Thyroid gland (tissue), 4 donors: ENCODE data around the gene MMUT. TPM values are rescaled to one million over a fixed set of nuclear protein-coding genes. Genes with fewer than 3 reads are reported as not detected.

Experiments used
- DNase-seq, 2 donors: peaks; one replicate each; pipeline ENCODE4 v3.0.0-alpha.2; 2019
- H3K27ac ChIP-seq, 3 donors: fragments of 200-600 bp; sonication (generic); 1 replicate in 2 of 3; 2 replicates in 1 of 3; pipeline ENCODE4 v1.5.1; 2016 to 2019; ENCODE audit warnings: mild to moderate bottlenecking in 1 of 3, moderate library complexity in 1 of 3
- H3K27me3 ChIP-seq: fragments of 200-600 bp; sonication (generic); one replicate; pipeline ENCODE4 v1.5.1; 2019
- H3K36me3 ChIP-seq, 2 donors: fragments of 200-600 bp; sonication (generic); one replicate each; pipeline ENCODE4 v1.5.1; 2016 to 2019
- H3K4me1 ChIP-seq, 2 donors: fragments of 200-600 bp; sonication (generic); one replicate each; pipeline ENCODE4 v1.5.1; 2017 to 2019
- H3K4me3 ChIP-seq, 3 donors: fragments of 200-600 bp; sonication (generic); replicated peaks in 1 of 3; 1 replicate in 2 of 3; 2 replicates in 1 of 3; pipeline ENCODE4 v1.5.1; 2016; ENCODE audit warnings: mild to moderate bottlenecking in 1 of 3
- H3K9me3 ChIP-seq: fragments of 200-600 bp; sonication (generic); one replicate; pipeline ENCODE4 v1.5.1; 2017
- POLR2A ChIP-seq, 2 donors: fragments of 450-650 bp; IDR thresholded peaks; one replicate each; pipeline ENCODE4 v1.6.1; 2017; ENCODE audit warnings: antibody characterized with exemption in 2 of 2, mild to moderate bottlenecking in 2 of 2, moderate library complexity in 1 of 2
- WGBS, 2 donors: methylation state at CpG; one replicate each; pipeline ENCODE4 v1.1.5; 2017; 5-methylcytosine and 5-hydroxymethylcytosine counted together
- intact Hi-C: fragments of 100-400 bp; cut with DNase I; formaldehyde crosslinking; loops from one replicate; pipeline ENCODE4 v1.15.1; 2023
- total RNA-seq, 4 donors: library from RNA; depleted of rRNA; stranded (reverse); fragments of >200 nt; gene quantifications; one replicate each; pipeline ENCODE4 v1.2.3, GENCODE V29; 2016
- TF ChIP-seq, protein P1 (sequence below), 6 experiments: fragments of 200-600 bp in 3 of 6; fragments of 450-650 bp in 3 of 6; sonication (generic) in 3 of 6; IDR thresholded peaks; one replicate each; pipeline ENCODE4 v1.5.1; 2016 to 2019; ENCODE audit warnings: antibody characterized with exemption in 6 of 6, mild to moderate bottlenecking in 2 of 6, inconsistent platforms in 1 of 6, moderate library complexity in 1 of 6

Gene MMUT
- 10 to 100 TPM; 15.3 to 26.7 (median 20.9) TPM for total RNA-seq

DNA sequence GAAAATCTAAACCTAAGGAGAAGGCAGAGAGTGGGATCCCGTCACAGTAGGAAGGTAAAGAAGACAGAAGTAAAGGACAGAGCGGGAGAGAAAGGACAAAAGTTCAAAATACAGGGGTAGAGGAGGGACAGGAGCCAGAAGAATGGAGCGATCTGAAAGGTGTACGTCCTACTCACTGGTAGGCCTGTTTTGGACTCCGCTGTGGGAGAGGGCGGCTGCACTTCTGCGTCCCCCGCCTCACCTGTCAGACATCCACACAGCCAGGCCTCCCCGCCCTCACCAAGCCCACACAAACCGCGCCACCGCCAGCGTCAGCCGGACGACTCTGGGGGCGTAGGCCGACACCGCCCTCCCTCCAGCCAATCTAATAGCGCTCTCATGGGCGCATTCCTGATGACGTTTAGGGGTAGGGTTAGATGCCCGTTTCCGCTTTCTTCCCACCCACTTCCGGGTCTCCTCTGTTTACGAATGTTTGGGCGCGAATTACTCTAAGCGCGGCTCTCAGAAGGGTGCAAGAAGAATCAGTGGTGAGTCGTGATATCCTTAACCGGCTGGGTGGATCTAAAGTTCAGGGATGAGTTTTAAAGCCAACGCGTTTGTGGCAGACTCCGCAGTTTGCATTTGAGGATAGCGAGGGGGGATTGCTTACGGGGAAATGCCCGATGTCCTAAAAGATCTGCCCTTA lies at the start of gene MMUT, which contains the start of gene CENPQ:
Gene MMUT (minus strand): TSS at position 327 of the 685 bp plus-strand sequence. CDS start 3,787 bp downstream, outside the sequence.
Gene CENPQ (plus strand): TSS at position 444 of the 685 bp plus-strand sequence. CDS start 6,807 bp downstream, outside the sequence.
- Histone ChIP-seq H3K4me1 (peaks cover 18% of the 10 kb centered on the region in 2 donors), H3K36me3 (no peaks in the 10 kb centered on the region), H3K4me3 (peak within 1 kb of the TSS; percentile 57 to 82 (median 80)), H3K27me3 (no peaks in the 10 kb centered on the region), H3K9me3 (no peaks in the 10 kb centered on the region), H3K27ac (peak within 1 kb of the TSS; percentile 4 to 81 (median 59))
- intact Hi-C loops, result no loop called here
- peak; percentile 94 to 95 for DNase-seq
- WGBS, 2 donors, result 0% methylated on average over 36 to 37 of the region's 37 CpGs
- TF ChIP-seq, protein P1, sequence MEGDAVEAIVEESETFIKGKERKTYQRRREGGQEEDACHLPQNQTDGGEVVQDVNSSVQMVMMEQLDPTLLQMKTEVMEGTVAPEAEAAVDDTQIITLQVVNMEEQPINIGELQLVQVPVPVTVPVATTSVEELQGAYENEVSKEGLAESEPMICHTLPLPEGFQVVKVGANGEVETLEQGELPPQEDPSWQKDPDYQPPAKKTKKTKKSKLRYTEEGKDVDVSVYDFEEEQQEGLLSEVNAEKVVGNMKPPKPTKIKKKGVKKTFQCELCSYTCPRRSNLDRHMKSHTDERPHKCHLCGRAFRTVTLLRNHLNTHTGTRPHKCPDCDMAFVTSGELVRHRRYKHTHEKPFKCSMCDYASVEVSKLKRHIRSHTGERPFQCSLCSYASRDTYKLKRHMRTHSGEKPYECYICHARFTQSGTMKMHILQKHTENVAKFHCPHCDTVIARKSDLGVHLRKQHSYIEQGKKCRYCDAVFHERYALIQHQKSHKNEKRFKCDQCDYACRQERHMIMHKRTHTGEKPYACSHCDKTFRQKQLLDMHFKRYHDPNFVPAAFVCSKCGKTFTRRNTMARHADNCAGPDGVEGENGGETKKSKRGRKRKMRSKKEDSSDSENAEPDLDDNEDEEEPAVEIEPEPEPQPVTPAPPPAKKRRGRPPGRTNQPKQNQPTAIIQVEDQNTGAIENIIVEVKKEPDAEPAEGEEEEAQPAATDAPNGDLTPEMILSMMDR (IDR thresholded peaks at IDR 0.05), result peak in 1 of 6 experiments; percentile 25
- peak in 1 of 2 donors; percentile 80 for TF ChIP-seq POLR2A (IDR thresholded peaks at IDR 0.05)

DNA sequence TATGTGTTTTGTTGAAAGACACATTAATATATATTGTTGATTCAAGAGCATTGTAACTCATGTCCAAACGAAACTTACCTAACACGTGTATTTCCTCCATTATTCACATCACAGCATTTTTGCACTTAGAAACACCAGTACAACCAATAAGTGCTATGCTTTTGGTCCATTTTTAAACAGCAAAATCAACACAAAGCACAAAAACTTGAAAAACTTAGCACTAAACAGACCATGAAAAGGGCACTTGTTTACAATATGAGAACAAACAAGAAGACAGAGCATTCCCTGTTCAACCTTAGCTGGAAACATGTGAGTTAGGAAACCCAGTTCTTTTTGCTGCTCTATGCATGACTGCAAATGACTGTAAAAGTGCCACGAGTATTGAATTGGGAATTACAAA lies 46.3 kb upstream of the MMUT start:
- intact Hi-C loops, result no loop called here
- Histone ChIP-seq H3K36me3 (no peaks in the 10 kb centered on the region), H3K4me3 (no peak overlapping the region), H3K27me3 (no peaks in the 10 kb centered on the region), H3K4me1 (no peaks in the 10 kb centered on the region), H3K27ac (no peak overlapping the region), H3K9me3 (no peaks in the 10 kb centered on the region)
- 76 to 85% methylated on average over 3 of the region's 3 CpGs for WGBS, 2 donors
- DNase-seq, result no peak
- TF ChIP-seq POLR2A (IDR thresholded peaks at IDR 0.05), result no peak
- TF ChIP-seq, protein P1 (IDR thresholded peaks at IDR 0.05), result no peak

DNA sequence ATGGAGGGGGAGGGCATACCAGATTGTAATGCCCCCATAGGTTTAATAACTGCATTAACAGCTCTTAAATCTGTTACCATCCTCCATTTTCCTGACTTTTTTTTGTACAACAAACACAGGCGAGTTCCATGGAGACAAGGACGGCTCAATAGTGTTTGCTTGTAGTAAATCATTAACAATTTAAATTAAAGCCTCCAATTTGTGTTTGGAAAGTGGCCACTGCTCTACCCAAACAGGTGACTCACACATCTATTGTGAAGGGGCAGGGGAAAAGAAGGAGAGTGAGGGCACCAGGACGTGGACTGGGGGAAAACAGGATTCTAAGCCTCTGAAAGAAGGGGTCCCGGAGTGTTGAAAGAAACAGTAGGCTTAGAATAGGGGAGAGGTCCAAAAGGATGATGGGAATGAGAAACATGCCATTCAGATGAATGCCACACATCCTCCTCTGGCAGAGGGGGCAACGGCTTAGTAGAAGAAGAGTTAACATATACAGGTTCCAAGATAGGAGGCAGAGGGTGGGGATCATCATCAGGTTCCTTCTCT lies 43.6 kb upstream of the MMUT start:
- Histone ChIP-seq H3K9me3 (no peaks in the 10 kb centered on the region), H3K27ac (no peak overlapping the region), H3K4me1 (no peaks in the 10 kb centered on the region), H3K27me3 (no peaks in the 10 kb centered on the region), H3K4me3 (no peak overlapping the region), H3K36me3 (no peaks in the 10 kb centered on the region)
- TF ChIP-seq POLR2A (IDR thresholded peaks at IDR 0.05), result no peak
- TF ChIP-seq, protein P1 (IDR thresholded peaks at IDR 0.05), result no peak
- 78 to 83% methylated on average over 5 of the region's 5 CpGs for WGBS, 2 donors
- no peak for DNase-seq
- intact Hi-C loops, result no loop called here

DNA sequence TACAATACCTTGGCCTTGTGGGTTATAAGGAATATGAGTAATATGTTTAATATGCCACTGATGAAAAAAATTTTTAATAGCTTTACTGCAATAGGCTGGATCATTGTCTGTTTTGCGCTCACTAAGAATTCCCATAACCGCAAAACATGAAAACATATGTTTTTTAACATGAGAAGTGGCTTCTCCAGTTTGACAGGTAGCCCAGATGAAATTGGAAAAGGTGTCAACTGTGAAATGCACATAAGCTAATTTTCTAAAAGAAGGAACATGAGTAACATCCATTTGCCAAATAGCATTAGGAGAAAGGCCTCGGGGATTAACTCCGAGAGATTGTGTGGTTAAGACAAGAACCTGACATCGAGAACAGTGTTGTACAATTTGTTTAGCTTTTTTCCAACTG lies 41.6 kb upstream of the MMUT start:
- Histone ChIP-seq H3K9me3 (no peaks in the 10 kb centered on the region), H3K4me3 (no peak overlapping the region), H3K27ac (no peak overlapping the region), H3K36me3 (no peaks in the 10 kb centered on the region), H3K4me1 (no peaks in the 10 kb centered on the region), H3K27me3 (no peaks in the 10 kb centered on the region)
- WGBS, 2 donors, result 83 to 90% methylated on average over 5 of the region's 5 CpGs
- TF ChIP-seq, protein P1 (IDR thresholded peaks at IDR 0.05), result no peak
- DNase-seq, result no peak
- intact Hi-C loops, result no loop called here

DNA sequence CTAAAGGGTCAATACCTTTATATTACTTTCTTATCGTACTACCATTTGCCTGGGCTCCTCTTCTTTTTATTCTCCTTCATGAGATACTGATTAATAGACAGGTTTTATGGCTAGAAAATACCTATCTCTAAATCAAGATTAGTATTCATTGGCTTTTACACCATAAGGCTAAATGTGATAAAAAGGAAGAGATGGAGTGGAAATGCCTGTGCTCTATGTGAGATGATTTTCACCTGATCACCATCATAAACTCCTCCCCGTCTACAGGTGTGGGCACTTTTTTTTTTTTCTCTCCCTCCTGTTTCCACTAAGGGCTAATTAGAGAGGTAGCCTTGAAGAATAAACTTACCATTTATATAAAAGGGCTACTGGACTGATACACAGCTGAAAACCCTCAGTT lies 36.6 kb upstream of the MMUT start, which contains the start of gene GLYATL3:
Gene GLYATL3 (plus strand): TSS at position 301 of the 400 bp plus-strand sequence. CDS start 12,068 bp downstream, outside the sequence.
- Histone ChIP-seq H3K4me1 (no peaks in the 10 kb centered on the region), H3K9me3 (no peaks in the 10 kb centered on the region), H3K27ac (no peak within 1 kb of the TSS), H3K27me3 (no peaks in the 10 kb centered on the region), H3K4me3 (no peak within 1 kb of the TSS), H3K36me3 (no peaks in the 10 kb centered on the region)
- intact Hi-C loops, result no loop called here
- no peak for DNase-seq
- no peak for TF ChIP-seq POLR2A (IDR thresholded peaks at IDR 0.05)
- TF ChIP-seq, protein P1 (IDR thresholded peaks at IDR 0.05), result no peak
- 46 to 62% methylated on average over 2 of the region's 2 CpGs for WGBS, 2 donors
